LNCAP (cell line): ENCODE measurements around the gene KIF6.

ENCODE experiments used
- CTCF ChIP-seq: fragments of 450-650 bp; IDR thresholded peaks from 2 replicates; pipeline ENCODE4 v1.5.1; 2017; ENCODE audit warnings: mild to moderate bottlenecking

Gene KIF6

GRCh38 chr6:39363280-39363679 lies 361.9 kb downstream of the KIF6 start:
- no peak for TF ChIP-seq CTCF

- TF ChIP-seq CTCF: no peak
Measured at GRCh38 chr6:39362487-39362865, 362.7 kb downstream of the KIF6 start.

- TF ChIP-seq CTCF: peak; percentile 67
Measured at GRCh38 chr6:39361657-39362486, 363.3 kb downstream of the KIF6 start.

- TF ChIP-seq CTCF: no peak
Measured at GRCh38 chr6:39360378-39360777, 364.8 kb downstream of the KIF6 start.

- TF ChIP-seq CTCF: no peak
Measured at GRCh38 chr6:39357998-39358686, 367.1 kb downstream of the KIF6 start.

GRCh38 chr6:39353698-39354315 lies 371.4 kb downstream of the KIF6 start:
- no peak for TF ChIP-seq CTCF

- no peak for TF ChIP-seq CTCF
Measured at GRCh38 chr6:39350723-39351505, 374.3 kb downstream of the KIF6 start.
